HEK293 (cell line): ENCODE measurements around the gene WDR64.

Source experiments
- CTCF ChIA-PET: fragments of 350-600 bp; formaldehyde crosslinking; extraction: SDS; loops from one replicate; lab custom pipeline; 2021; ENCODE audit warnings: antibody characterized with exemption; lab: Yijun Ruan, JAX
- POLR2A ChIA-PET: fragments of 300-600 bp; formaldehyde crosslinking; extraction: SDS; loops from one replicate; lab custom pipeline; 2020; ENCODE audit warnings: antibody characterized with exemption, inconsistent platforms; lab: Yijun Ruan, JAX
- H3K27ac ChIP-seq: fragments of 200-500 bp; sonication (Bioruptor generic); 2 replicates; pipeline ENCODE4 v1.5.1; 2014; ENCODE audit warnings: low read depth, low read length, control low read depth, inconsistent platforms; ENCODE audit errors: extremely low read depth
- H3K36me3 ChIP-seq, 2 experiments: fragments of 200-500 bp in 1 of 2; sonication (Bioruptor generic) in 1 of 2; 1 replicate in 1 of 2; 2 replicates in 1 of 2; pipeline ENCODE4 v1.5.1; 2014 to 2017; ENCODE audit warnings: inconsistent platforms in 2 of 2, low read length in 2 of 2; ENCODE audit not compliant: control insufficient read depth in 2 of 2, insufficient read depth in 1 of 2
- H3K4me1 ChIP-seq: fragments of 200-500 bp; sonication (Bioruptor generic); 2 replicates; pipeline ENCODE4 v1.5.1; 2014; ENCODE audit warnings: mild to moderate bottlenecking, low read length, inconsistent platforms; ENCODE audit not compliant: control insufficient read depth, insufficient read depth
- H3K4me3 ChIP-seq: 2 replicates; pipeline ENCODE4 v1.5.1; 2011; ENCODE audit warnings: low read depth, mild to moderate bottlenecking, control low read depth, low read length, moderate library complexity
- H3K9me3 ChIP-seq: fragments of 200-500 bp; sonication (Bioruptor generic); 2 replicates; pipeline ENCODE4 v1.5.1; 2014; ENCODE audit warnings: low read depth, low read length, inconsistent platforms; ENCODE audit not compliant: control insufficient read depth, insufficient read depth
- EGR2 ChIP-seq: fragments of 450-650 bp; formaldehyde crosslinking; IDR thresholded peaks from 2 replicates; pipeline ENCODE4 v1.5.1; 2016; ENCODE audit warnings: low read depth, missing biosample characterization, missing genetic modification characterization
- FEZF1 ChIP-seq: fragments of 450-650 bp; formaldehyde crosslinking; IDR thresholded peaks from 2 replicates; pipeline ENCODE4 v1.5.1; 2016; ENCODE audit warnings: missing biosample characterization, missing genetic modification characterization
- KLF10 ChIP-seq: fragments of 450-650 bp; IDR thresholded peaks from 2 replicates; pipeline ENCODE4 v1.5.1; 2018; ENCODE audit warnings: missing biosample characterization, mild to moderate bottlenecking, missing genetic modification characterization
- PRDM2 ChIP-seq: fragments of 450-650 bp; formaldehyde crosslinking; IDR thresholded peaks from 2 replicates; pipeline ENCODE4 v1.5.1; 2016; ENCODE audit warnings: missing biosample characterization, missing genetic modification characterization, borderline replicate concordance
- SP3 ChIP-seq: fragments of 450-650 bp; formaldehyde crosslinking; IDR thresholded peaks from 2 replicates; pipeline ENCODE4 v1.5.1; 2016; ENCODE audit warnings: missing biosample characterization, missing genetic modification characterization
- TRIM28 ChIP-seq: IDR thresholded peaks from 2 replicates; pipeline ENCODE4 v1.6.1; 2011; ENCODE audit warnings: low read length, control low read depth, borderline replicate concordance
- ZFHX2 ChIP-seq: fragments of 450-650 bp; formaldehyde crosslinking; conservative IDR thresholded peaks from 2 replicates; pipeline ENCODE4 v1.5.1; 2016; ENCODE audit warnings: missing biosample characterization, missing genetic modification characterization
- ZFP3 ChIP-seq: fragments of 450-650 bp; formaldehyde crosslinking; IDR thresholded peaks from 2 replicates; pipeline ENCODE4 v1.5.1; 2016; ENCODE audit warnings: low read depth, missing biosample characterization, missing genetic modification characterization
- ZNF157 ChIP-seq: fragments of 450-650 bp; formaldehyde crosslinking; IDR thresholded peaks from 2 replicates; pipeline ENCODE4 v1.5.1; 2016; ENCODE audit warnings: missing biosample characterization, missing genetic modification characterization
- ZNF211 ChIP-seq: fragments of 450-650 bp; formaldehyde crosslinking; IDR thresholded peaks from 2 replicates; pipeline ENCODE4 v1.5.1; 2016; ENCODE audit warnings: low read depth, missing biosample characterization, missing genetic modification characterization
- ZNF248 ChIP-seq: fragments of 450-650 bp; formaldehyde crosslinking; IDR thresholded peaks from 2 replicates; pipeline ENCODE4 v1.5.1; 2017; ENCODE audit warnings: missing biosample characterization, missing genetic modification characterization
- ZNF292 ChIP-seq: fragments of 450-650 bp; formaldehyde crosslinking; IDR thresholded peaks from 2 replicates; pipeline ENCODE4 v1.5.1; 2016; ENCODE audit warnings: low read depth, missing biosample characterization, missing genetic modification characterization, borderline replicate concordance
- ZNF311 ChIP-seq: fragments of 450-650 bp; formaldehyde crosslinking; IDR thresholded peaks from 2 replicates; pipeline ENCODE4 v1.5.1; 2017; ENCODE audit warnings: missing biosample characterization, missing genetic modification characterization, borderline replicate concordance
- ZNF549 ChIP-seq: fragments of 450-650 bp; IDR thresholded peaks from 2 replicates; pipeline ENCODE4 v1.5.1; 2018; ENCODE audit warnings: missing biosample characterization, missing genetic modification characterization, mild to moderate bottlenecking, inconsistent platforms, moderate library complexity
- ZNF561 ChIP-seq: fragments of 450-650 bp; IDR thresholded peaks from 2 replicates; pipeline ENCODE4 v1.5.1; 2018; ENCODE audit warnings: missing biosample characterization, missing genetic modification characterization, borderline replicate concordance
- ZNF585B ChIP-seq: fragments of 450-650 bp; formaldehyde crosslinking; IDR thresholded peaks from 2 replicates; pipeline ENCODE4 v1.5.1; 2016; ENCODE audit warnings: missing biosample characterization, missing genetic modification characterization
- ZNF610 ChIP-seq: fragments of 450-650 bp; formaldehyde crosslinking; IDR thresholded peaks from 2 replicates; pipeline ENCODE4 v1.5.1; 2016; ENCODE audit warnings: missing biosample characterization, missing genetic modification characterization, borderline replicate concordance
- ZNF664 ChIP-seq: fragments of 450-650 bp; formaldehyde crosslinking; IDR thresholded peaks from 2 replicates; pipeline ENCODE4 v1.5.1; 2016; ENCODE audit warnings: missing biosample characterization, missing genetic modification characterization
- TF ChIP-seq, protein P1 (sequence below): fragments of 450-650 bp; IDR thresholded peaks from 2 replicates; pipeline ENCODE4 v1.5.1; 2018; ENCODE audit warnings: missing biosample characterization, missing genetic modification characterization
- TF ChIP-seq, protein P2 (sequence below): fragments of 450-650 bp; formaldehyde crosslinking; IDR thresholded peaks from 2 replicates; pipeline ENCODE4 v1.5.0; 2017; ENCODE audit warnings: missing biosample characterization, missing genetic modification characterization, borderline replicate concordance

WDR64 gene

GRCh38 chr1:241675983-241676382 lies 23.9 kb downstream of the WDR64 start:
- H3K4me1 ChIP-seq, result peaks cover 4% of the 10 kb centered on the region
- TF ChIP-seq EGR2 (tag by site-specific recombination) (peak; percentile 82), ZNF248 (tag by site-specific recombination) (no peak), ZFHX2 (peak; percentile 86)
- TF ChIP-seq, all 188 proteins: peak for 2
- POLR2A ChIA-PET, result no interaction called here
- H3K27ac ChIP-seq, result no peak overlapping the region
- H3K36me3 ChIP-seq, result no peaks in the 10 kb centered on the region
- CTCF ChIA-PET, result interaction anchor here (0.8 to 1.1 kb wide), 2 partner anchors 8 to 42 kb away, joined by 3 read pairs; no protein-coding TSS in a partner anchor
- no peaks in the 10 kb centered on the region for H3K9me3 ChIP-seq
- H3K4me3 ChIP-seq, result no peak overlapping the region

- POLR2A ChIA-PET, result interaction anchor here (0.7 kb wide), 1 partner anchor 147 kb away, joined by 7 read pairs; no protein-coding TSS in a partner anchor
- Histone ChIP-seq H3K36me3 (no peaks in the 10 kb centered on the region), H3K27ac (no peak overlapping the region), H3K4me3 (no peak overlapping the region)
- TF ChIP-seq ZNF248 (tag by site-specific recombination) (no peak), KLF10 (tag by site-specific recombination) (no peak), ZNF585B (tag by site-specific recombination) (no peak), SP3 (no peak), TRIM28 (no peak), ZNF292 (tag by site-specific recombination) (no peak), ZNF610 (no peak), ZNF561 (tag by site-specific recombination) (no peak), PRDM2 (tag by site-specific recombination) (no peak), FEZF1 (tag by site-specific recombination) (no peak), ZNF211 (tag by site-specific recombination) (no peak), ZNF157 (no peak), ZNF311 (tag by site-specific recombination) (no peak), ZNF664 (tag by site-specific recombination) (no peak), ZNF549 (no peak), ZFP3 (tag by site-specific recombination) (no peak)
- TF ChIP-seq, protein P1, sequence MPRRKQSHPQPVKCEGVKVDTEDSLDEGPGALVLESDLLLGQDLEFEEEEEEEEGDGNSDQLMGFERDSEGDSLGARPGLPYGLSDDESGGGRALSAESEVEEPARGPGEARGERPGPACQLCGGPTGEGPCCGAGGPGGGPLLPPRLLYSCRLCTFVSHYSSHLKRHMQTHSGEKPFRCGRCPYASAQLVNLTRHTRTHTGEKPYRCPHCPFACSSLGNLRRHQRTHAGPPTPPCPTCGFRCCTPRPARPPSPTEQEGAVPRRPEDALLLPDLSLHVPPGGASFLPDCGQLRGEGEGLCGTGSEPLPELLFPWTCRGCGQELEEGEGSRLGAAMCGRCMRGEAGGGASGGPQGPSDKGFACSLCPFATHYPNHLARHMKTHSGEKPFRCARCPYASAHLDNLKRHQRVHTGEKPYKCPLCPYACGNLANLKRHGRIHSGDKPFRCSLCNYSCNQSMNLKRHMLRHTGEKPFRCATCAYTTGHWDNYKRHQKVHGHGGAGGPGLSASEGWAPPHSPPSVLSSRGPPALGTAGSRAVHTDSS (tag by site-specific recombination), result no peak
- TF ChIP-seq, protein P2, sequence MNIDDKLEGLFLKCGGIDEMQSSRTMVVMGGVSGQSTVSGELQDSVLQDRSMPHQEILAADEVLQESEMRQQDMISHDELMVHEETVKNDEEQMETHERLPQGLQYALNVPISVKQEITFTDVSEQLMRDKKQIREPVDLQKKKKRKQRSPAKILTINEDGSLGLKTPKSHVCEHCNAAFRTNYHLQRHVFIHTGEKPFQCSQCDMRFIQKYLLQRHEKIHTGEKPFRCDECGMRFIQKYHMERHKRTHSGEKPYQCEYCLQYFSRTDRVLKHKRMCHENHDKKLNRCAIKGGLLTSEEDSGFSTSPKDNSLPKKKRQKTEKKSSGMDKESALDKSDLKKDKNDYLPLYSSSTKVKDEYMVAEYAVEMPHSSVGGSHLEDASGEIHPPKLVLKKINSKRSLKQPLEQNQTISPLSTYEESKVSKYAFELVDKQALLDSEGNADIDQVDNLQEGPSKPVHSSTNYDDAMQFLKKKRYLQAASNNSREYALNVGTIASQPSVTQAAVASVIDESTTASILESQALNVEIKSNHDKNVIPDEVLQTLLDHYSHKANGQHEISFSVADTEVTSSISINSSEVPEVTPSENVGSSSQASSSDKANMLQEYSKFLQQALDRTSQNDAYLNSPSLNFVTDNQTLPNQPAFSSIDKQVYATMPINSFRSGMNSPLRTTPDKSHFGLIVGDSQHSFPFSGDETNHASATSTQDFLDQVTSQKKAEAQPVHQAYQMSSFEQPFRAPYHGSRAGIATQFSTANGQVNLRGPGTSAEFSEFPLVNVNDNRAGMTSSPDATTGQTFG (tag by site-specific recombination), result no peak
- TF ChIP-seq, all 188 proteins: peak for 0
- Histone ChIP-seq H3K4me1 (peaks cover 4% of the 10 kb centered on the region), H3K9me3 (no peaks in the 10 kb centered on the region)
- CTCF ChIA-PET, result no interaction called here
Measured at GRCh38 chr1:241677201-241677600, 25.1 kb downstream of the WDR64 start.
